ENCODE measurements around the gene PTPRS.

PTPRS gene

GRCh38 chr19:5314012-5314906 is 26.4 kb downstream of the PTPRS start:
- no peaks in the 10 kb centered on the region for H3K36me3 Mint-ChIP-seq (ENCODE audit: low read depth)
- no peak for TF ChIP-seq CTCF (IDR thresholded peaks at IDR 0.05; ENCODE audit: unreplicated experiment in 3 of 3)
- H3K4me1 Mint-ChIP-seq: peaks cover 5% of the 10 kb centered on the region
- H3K4me3 Mint-ChIP-seq: no peak overlapping the region
- H3K27ac Mint-ChIP-seq: no peak overlapping the region
- H3K27me3 Mint-ChIP-seq (ENCODE audit: low read depth): no peaks in the 10 kb centered on the region
- no peaks in the 10 kb centered on the region for H3K9me3 Mint-ChIP-seq

- Mint-ChIP-seq H3K4me1 (peaks cover 11% of the 10 kb centered on the region), H3K9me3 (no peaks in the 10 kb centered on the region), H3K4me3 (no peak overlapping the region), H3K27me3 (ENCODE audit: low read depth) (no peaks in the 10 kb centered on the region), H3K27ac (no peak overlapping the region), H3K36me3 (ENCODE audit: low read depth) (no peaks in the 10 kb centered on the region)
- TF ChIP-seq CTCF (IDR thresholded peaks at IDR 0.05; ENCODE audit: unreplicated experiment in 3 of 3): no peak
Observed at GRCh38 chr19:5313307-5313706, 27.3 kb downstream of the PTPRS start.

GRCh38 chr19:5312058-5312457 is 28.6 kb downstream of the PTPRS start:
- no peak for TF ChIP-seq CTCF (IDR thresholded peaks at IDR 0.05; ENCODE audit: unreplicated experiment in 3 of 3)
- Mint-ChIP-seq H3K36me3 (ENCODE audit: low read depth) (no peaks in the 10 kb centered on the region), H3K9me3 (no peaks in the 10 kb centered on the region), H3K4me3 (no peak overlapping the region), H3K27me3 (ENCODE audit: low read depth) (no peaks in the 10 kb centered on the region), H3K4me1 (peaks cover 15% of the 10 kb centered on the region), H3K27ac (no peak overlapping the region)

GRCh38 chr19:5309438-5310204 is 31.0 kb downstream of the PTPRS start:
- H3K4me3 Mint-ChIP-seq: no peak overlapping the region
- H3K27ac Mint-ChIP-seq: peak overlapping the region; percentile 62 to 78 (median 72)
- TF ChIP-seq CTCF (IDR thresholded peaks at IDR 0.05; ENCODE audit: unreplicated experiment in 3 of 3): no peak
- H3K4me1 Mint-ChIP-seq: peaks cover 20% of the 10 kb centered on the region
- no peaks in the 10 kb centered on the region for H3K9me3 Mint-ChIP-seq
- no peaks in the 10 kb centered on the region for H3K36me3 Mint-ChIP-seq (ENCODE audit: low read depth)
- no peaks in the 10 kb centered on the region for H3K27me3 Mint-ChIP-seq (ENCODE audit: low read depth)

- TF ChIP-seq CTCF (IDR thresholded peaks at IDR 0.05; ENCODE audit: unreplicated experiment in 3 of 3): no peak
- Mint-ChIP-seq H3K27me3 (ENCODE audit: low read depth) (no peaks in the 10 kb centered on the region), H3K9me3 (no peaks in the 10 kb centered on the region), H3K4me3 (peak overlapping the region in 1 of 3 experiments; percentile 54), H3K4me1 (peaks cover 20% of the 10 kb centered on the region), H3K36me3 (ENCODE audit: low read depth) (no peaks in the 10 kb centered on the region), H3K27ac (peak overlapping the region; percentile 65 to 99 (median 98))
Observed at GRCh38 chr19:5308451-5309437, 31.9 kb downstream of the PTPRS start.

All from nephron (organoid).